ENCODE data around the gene TMEM63A.

Gene TMEM63A

GRCh38 chr1:225847610-225848009 is 34.6 kb downstream of the TMEM63A start:
- no peak overlapping the region for H3K4me3 ChIP-seq
- H3K9ac ChIP-seq: peak overlapping the region; percentile 44
- TF ChIP-seq Cebpa-rat (IDR thresholded peaks at IDR 0.05): no peak

GRCh38 chr1:225846331-225847310 is 35.6 kb downstream of the TMEM63A start:
- no peak overlapping the region for H3K4me2 ChIP-seq
- H3K4me1 ChIP-seq: peaks cover 68% of the 10 kb centered on the region
- no peak overlapping the region for H3K9ac ChIP-seq
- peaks cover 10% of the 10 kb centered on the region for H3K9me3 ChIP-seq
- no peak overlapping the region for H3K4me3 ChIP-seq
- no peaks in the 10 kb centered on the region for H3K27me3 ChIP-seq
- peaks cover 58% of the 10 kb centered on the region for H3K36me3 ChIP-seq
- TF ChIP-seq Cebpa-rat (IDR thresholded peaks at IDR 0.05): no peak
- peak overlapping the region; percentile 1; the same call in 1 of the 2 replicates for H3K27ac ChIP-seq
- no peaks in the 10 kb centered on the region for H4K20me1 ChIP-seq

More at GRCh38 chr1:225847610-225848009, 34.6 kb downstream of the TMEM63A start:
- Histone ChIP-seq H3K36me3 (peaks cover 61% of the 10 kb centered on the region), H3K4me2 (peak overlapping the region; percentile 90), H3K4me1 (peaks cover 71% of the 10 kb centered on the region), H3K27ac (peak overlapping the region; percentile 76), H3K27me3 (no peaks in the 10 kb centered on the region), H4K20me1 (no peaks in the 10 kb centered on the region), H3K9me3 (peaks cover 10% of the 10 kb centered on the region)

- H3K27ac ChIP-seq: no peak overlapping the region
- H3K9me3 ChIP-seq: peaks cover 5% of the 10 kb centered on the region
- H4K20me1 ChIP-seq: no peaks in the 10 kb centered on the region
- H3K9ac ChIP-seq: no peak overlapping the region
- H3K36me3 ChIP-seq: peaks cover 51% of the 10 kb centered on the region
- H3K4me3 ChIP-seq: no peak overlapping the region
- no peak for TF ChIP-seq Cebpa-rat (IDR thresholded peaks at IDR 0.05)
- no peaks in the 10 kb centered on the region for H3K27me3 ChIP-seq
- H3K4me1 ChIP-seq: peaks cover 59% of the 10 kb centered on the region
- H3K4me2 ChIP-seq: no peak overlapping the region
Measured at GRCh38 chr1:225845571-225846259, 36.5 kb downstream of the TMEM63A start.

- H3K27ac ChIP-seq: no peak overlapping the region
- TF ChIP-seq Cebpa-rat (IDR thresholded peaks at IDR 0.05): no peak
- H3K9me3 ChIP-seq: no peaks in the 10 kb centered on the region
- H3K9ac ChIP-seq: no peak overlapping the region
- H3K36me3 ChIP-seq: peaks cover 45% of the 10 kb centered on the region
- H3K4me2 ChIP-seq: no peak overlapping the region
- no peaks in the 10 kb centered on the region for H4K20me1 ChIP-seq
- no peak overlapping the region for H3K4me3 ChIP-seq
- peaks cover 52% of the 10 kb centered on the region for H3K4me1 ChIP-seq
- H3K27me3 ChIP-seq: no peaks in the 10 kb centered on the region
Measured at GRCh38 chr1:225845097-225845496, 37.1 kb downstream of the TMEM63A start.

GRCh38 chr1:225844236-225845061 is 37.7 kb downstream of the TMEM63A start:
- no peak overlapping the region for H3K4me2 ChIP-seq
- H4K20me1 ChIP-seq: no peaks in the 10 kb centered on the region
- peaks cover 40% of the 10 kb centered on the region for H3K36me3 ChIP-seq
- H3K9ac ChIP-seq: no peak overlapping the region
- H3K27ac ChIP-seq: no peak overlapping the region
- H3K4me3 ChIP-seq: no peak overlapping the region
- no peak for TF ChIP-seq Cebpa-rat (IDR thresholded peaks at IDR 0.05)
- H3K27me3 ChIP-seq: no peaks in the 10 kb centered on the region
- peaks cover 46% of the 10 kb centered on the region for H3K4me1 ChIP-seq
- no peaks in the 10 kb centered on the region for H3K9me3 ChIP-seq

GRCh38 chr1:225843426-225843795 is 38.8 kb downstream of the TMEM63A start:
- peaks cover 36% of the 10 kb centered on the region for H3K4me1 ChIP-seq
- TF ChIP-seq Cebpa-rat (IDR thresholded peaks at IDR 0.05): no peak
- H3K36me3 ChIP-seq: peaks cover 40% of the 10 kb centered on the region
- H3K9ac ChIP-seq: no peak overlapping the region
- no peaks in the 10 kb centered on the region for H3K27me3 ChIP-seq
- H4K20me1 ChIP-seq: no peaks in the 10 kb centered on the region
- no peak overlapping the region for H3K4me3 ChIP-seq
- H3K4me2 ChIP-seq: no peak overlapping the region
- no peaks in the 10 kb centered on the region for H3K9me3 ChIP-seq
- H3K27ac ChIP-seq: no peak overlapping the region

- H3K4me3 ChIP-seq: no peak overlapping the region
- 0 out of 2 replicates have a peak overlapping the region, but pooled peaks have one; percentile 23 for H3K9ac ChIP-seq
- no peaks in the 10 kb centered on the region for H3K27me3 ChIP-seq
- TF ChIP-seq Cebpa-rat (IDR thresholded peaks at IDR 0.05): no peak
- no peaks in the 10 kb centered on the region for H4K20me1 ChIP-seq
- peak overlapping the region; percentile 9; the same call in 1 of the 2 replicates for H3K4me2 ChIP-seq
- H3K9me3 ChIP-seq: no peaks in the 10 kb centered on the region
- peaks cover 30% of the 10 kb centered on the region for H3K4me1 ChIP-seq
- no peak overlapping the region for H3K27ac ChIP-seq
- peaks cover 40% of the 10 kb centered on the region for H3K36me3 ChIP-seq
Measured at GRCh38 chr1:225842788-225843425, 39.3 kb downstream of the TMEM63A start.

- Histone ChIP-seq H4K20me1 (no peaks in the 10 kb centered on the region), H3K36me3 (peaks cover 38% of the 10 kb centered on the region), H3K27ac (no peak overlapping the region), H3K4me3 (no peak overlapping the region), H3K4me2 (0 out of 2 replicates have a peak overlapping the region, but pooled peaks have one; percentile 9), H3K9ac (no peak overlapping the region), H3K9me3 (no peaks in the 10 kb centered on the region), H3K27me3 (no peaks in the 10 kb centered on the region), H3K4me1 (peaks cover 22% of the 10 kb centered on the region)
- TF ChIP-seq Cebpa-rat (IDR thresholded peaks at IDR 0.05): no peak
Measured at GRCh38 chr1:225842074-225842473, 40.1 kb downstream of the TMEM63A start.

- Histone ChIP-seq H3K4me1 (peaks cover 14% of the 10 kb centered on the region), H3K4me3 (no peak overlapping the region), H4K20me1 (no peaks in the 10 kb centered on the region), H3K27ac (no peak overlapping the region), H3K36me3 (peaks cover 24% of the 10 kb centered on the region), H3K9ac (no peak overlapping the region), H3K27me3 (no peaks in the 10 kb centered on the region), H3K9me3 (no peaks in the 10 kb centered on the region), H3K4me2 (no peak overlapping the region)
- no peak for TF ChIP-seq Cebpa-rat (IDR thresholded peaks at IDR 0.05)
Measured at GRCh38 chr1:225840713-225841112, 41.5 kb downstream of the TMEM63A start.
